ENCODE results near the gene LMOD3. TPM values are rescaled to one million over a fixed set of nuclear protein-coding genes. Genes with fewer than 3 reads are reported as not detected.

LMOD3 gene
- total and polyA plus RNA-seq, 2 donors (not counting 1 experiment from before 2014, with no cell fraction given): not detected

DNA sequence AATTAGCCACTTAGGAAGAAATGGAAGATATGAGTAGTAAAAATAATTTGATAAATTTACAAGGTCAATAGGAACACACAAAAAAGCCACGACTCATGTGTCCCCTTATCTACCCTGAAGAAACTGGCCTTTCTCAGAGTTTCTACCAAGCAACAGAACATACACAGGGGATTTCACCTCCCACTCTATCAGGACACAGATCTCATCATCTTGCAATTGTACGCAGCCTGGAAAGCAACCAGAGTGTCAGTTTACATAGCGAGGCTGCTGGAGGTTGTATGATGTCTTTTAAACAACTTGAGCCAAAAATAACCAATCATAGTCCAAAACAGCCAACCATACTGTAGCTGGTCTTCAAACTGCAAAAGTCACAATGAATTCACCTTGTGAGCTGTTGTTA, 19.7 kb upstream of the LMOD3 start:
- no peaks in the 10 kb centered on the region for H3K9me3 Mint-ChIP-seq (ENCODE audit: insufficient read depth)
- peaks cover 14% of the 10 kb centered on the region for H3K27me3 Mint-ChIP-seq

DNA sequence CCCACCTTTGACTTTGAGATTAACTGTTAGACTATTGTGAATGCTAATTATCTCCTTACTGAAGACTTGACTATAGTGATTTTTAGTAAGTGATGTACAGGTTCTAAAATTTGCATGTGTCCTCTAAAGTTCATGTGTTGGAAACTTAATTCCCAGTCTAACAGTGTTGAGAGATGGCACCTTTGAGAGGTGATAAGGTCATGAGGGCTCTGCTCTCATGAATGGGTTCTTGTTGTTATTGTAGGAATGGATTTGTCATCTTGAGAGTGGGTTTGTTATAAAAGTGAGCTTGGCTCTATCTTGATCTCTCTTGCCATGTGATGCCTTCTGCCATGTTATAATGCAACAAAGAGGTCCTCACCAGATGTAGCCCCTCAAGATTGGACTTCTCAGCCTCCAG, 18.9 kb upstream of the LMOD3 start:
- POLR2A ChIA-PET: no interaction called here
- DNase-seq (no peak), ATAC-seq (ENCODE audit: low read depth) (no peak)
- no peaks in the 10 kb centered on the region for H3K4me1 Mint-ChIP-seq
- Histone ChIP-seq H3K4me3 (ENCODE audit: control extremely low read depth in 1 of 5, extremely low read depth in 1 of 5, insufficient read depth in 1 of 5, low read depth in 2 of 5, low read length in 4 of 5) (no peak overlapping the region), H2AFZ (ENCODE audit: insufficient read depth, low read depth, low read length, poor library complexity, severe bottlenecking) (no peak overlapping the region), H3K27me3 (replicated peaks in 1 of 4; ENCODE audit: control extremely low read depth in 1 of 4, control insufficient read depth in 3 of 4, insufficient read depth in 4 of 4, low read length in 3 of 4) (peaks cover 0 to 4% (median 0%) of the 10 kb centered on the region in 4 experiments), H3K4me2 (replicated peaks; ENCODE audit: low read depth, low read length, poor library complexity, severe bottlenecking) (no peak overlapping the region), H3K36me3 (replicated peaks in 1 of 2; ENCODE audit: control extremely low read depth in 1 of 2, control insufficient read depth in 1 of 2, extremely low read depth in 1 of 2, insufficient read depth in 2 of 2, low read length in 1 of 2) (no peaks in the 10 kb centered on the region), H3K9me3 (ENCODE audit: control extremely low read depth in 1 of 3, control insufficient read depth in 2 of 3, insufficient read depth in 1 of 3, low read length in 2 of 3) (no peaks in the 10 kb centered on the region), H3K4me1 (ENCODE audit: control insufficient read depth in 2 of 2, insufficient read depth in 2 of 2, low read length in 2 of 2) (no peaks in the 10 kb centered on the region), H3K27ac (ENCODE audit: low read length in 2 of 2) (no peak overlapping the region), H3K79me2 (ENCODE audit: control insufficient read depth, insufficient read depth, low read length) (no peaks in the 10 kb centered on the region), H3K9ac (ENCODE audit: low read length) (no peak overlapping the region), H4K20me1 (ENCODE audit: control insufficient read depth, insufficient read depth, low read length, poor library complexity, severe bottlenecking) (no peaks in the 10 kb centered on the region)
- H3K27me3 Mint-ChIP-seq: peaks cover 21% of the 10 kb centered on the region
- H3K4me3 Mint-ChIP-seq: no peak overlapping the region
- no peak overlapping the region for H3K27ac Mint-ChIP-seq
- TF ChIP-seq EZH2 (IDR thresholded peaks at IDR 0.05; ENCODE audit: borderline replicate concordance, insufficient read depth, low read depth, low read length, poor library complexity, severe bottlenecking): no peak
- TF ChIP-seq, protein P1, sequence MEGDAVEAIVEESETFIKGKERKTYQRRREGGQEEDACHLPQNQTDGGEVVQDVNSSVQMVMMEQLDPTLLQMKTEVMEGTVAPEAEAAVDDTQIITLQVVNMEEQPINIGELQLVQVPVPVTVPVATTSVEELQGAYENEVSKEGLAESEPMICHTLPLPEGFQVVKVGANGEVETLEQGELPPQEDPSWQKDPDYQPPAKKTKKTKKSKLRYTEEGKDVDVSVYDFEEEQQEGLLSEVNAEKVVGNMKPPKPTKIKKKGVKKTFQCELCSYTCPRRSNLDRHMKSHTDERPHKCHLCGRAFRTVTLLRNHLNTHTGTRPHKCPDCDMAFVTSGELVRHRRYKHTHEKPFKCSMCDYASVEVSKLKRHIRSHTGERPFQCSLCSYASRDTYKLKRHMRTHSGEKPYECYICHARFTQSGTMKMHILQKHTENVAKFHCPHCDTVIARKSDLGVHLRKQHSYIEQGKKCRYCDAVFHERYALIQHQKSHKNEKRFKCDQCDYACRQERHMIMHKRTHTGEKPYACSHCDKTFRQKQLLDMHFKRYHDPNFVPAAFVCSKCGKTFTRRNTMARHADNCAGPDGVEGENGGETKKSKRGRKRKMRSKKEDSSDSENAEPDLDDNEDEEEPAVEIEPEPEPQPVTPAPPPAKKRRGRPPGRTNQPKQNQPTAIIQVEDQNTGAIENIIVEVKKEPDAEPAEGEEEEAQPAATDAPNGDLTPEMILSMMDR (IDR thresholded peaks at IDR 0.05): no peak
- CTCF ChIA-PET: no interaction called here
- no peaks in the 10 kb centered on the region for H3K9me3 Mint-ChIP-seq (ENCODE audit: insufficient read depth)
- intact Hi-C loops (cut with micrococcal nuclease): no loop called here

More for the DNA sequence above, 19.7 kb upstream of the LMOD3 start:
- intact Hi-C loops (cut with micrococcal nuclease): no loop called here
- ChIA-PET POLR2A (no interaction called here), CTCF (interaction anchor here (1.0 kb wide), 1 partner anchor 19 kb away, joined by 3 read pairs; no protein-coding TSS in a partner anchor)
- Histone ChIP-seq H3K9me3 (ENCODE audit: control extremely low read depth in 1 of 3, control insufficient read depth in 2 of 3, insufficient read depth in 1 of 3, low read length in 2 of 3) (no peaks in the 10 kb centered on the region), H3K27me3 (replicated peaks in 1 of 4; ENCODE audit: control extremely low read depth in 1 of 4, control insufficient read depth in 3 of 4, insufficient read depth in 4 of 4, low read length in 3 of 4) (peaks cover 0 to 4% (median 0%) of the 10 kb centered on the region in 4 experiments), H3K36me3 (replicated peaks in 1 of 2; ENCODE audit: control extremely low read depth in 1 of 2, control insufficient read depth in 1 of 2, extremely low read depth in 1 of 2, insufficient read depth in 2 of 2, low read length in 1 of 2) (no peaks in the 10 kb centered on the region), H4K20me1 (ENCODE audit: control insufficient read depth, insufficient read depth, low read length, poor library complexity, severe bottlenecking) (no peaks in the 10 kb centered on the region), H3K9ac (ENCODE audit: low read length) (no peak overlapping the region), H3K4me2 (replicated peaks; ENCODE audit: low read depth, low read length, poor library complexity, severe bottlenecking) (no peak overlapping the region), H3K4me1 (ENCODE audit: control insufficient read depth in 2 of 2, insufficient read depth in 2 of 2, low read length in 2 of 2) (no peaks in the 10 kb centered on the region), H3K4me3 (ENCODE audit: control extremely low read depth in 1 of 5, extremely low read depth in 1 of 5, insufficient read depth in 1 of 5, low read depth in 2 of 5, low read length in 4 of 5) (no peak overlapping the region), H3K79me2 (ENCODE audit: control insufficient read depth, insufficient read depth, low read length) (no peaks in the 10 kb centered on the region), H2AFZ (ENCODE audit: insufficient read depth, low read depth, low read length, poor library complexity, severe bottlenecking) (no peak overlapping the region), H3K27ac (ENCODE audit: low read length in 2 of 2) (no peak overlapping the region)
- DNase-seq (no peak), ATAC-seq (ENCODE audit: low read depth) (no peak)
- TF ChIP-seq, protein P1 (IDR thresholded peaks at IDR 0.05): no peak
- WGBS (ENCODE audit: insufficient coverage): 67% methylated on average over 1 of the region's 3 CpGs
- Mint-ChIP-seq H3K4me3 (no peak overlapping the region), H3K27ac (no peak overlapping the region), H3K4me1 (no peaks in the 10 kb centered on the region)

Measured in B cell (primary cell).